Measurements from ENCODE around the gene CLDN6. TPM values are rescaled to one million over a fixed set of nuclear protein-coding genes. Genes with fewer than 3 reads are reported as not detected.

CLDN6 gene
- total and polyA plus RNA-seq, 4 experiments from 2014 or later: not detected

- H3K27ac ChIP-seq (ENCODE audit: low read depth, low read length): no peak overlapping the region
- no peak overlapping the region for H3K4me3 Mint-ChIP-seq
- peaks cover 19% of the 10 kb centered on the region for H3K4me1 ChIP-seq (ENCODE audit: insufficient read depth, low read length)
- ChIA-PET POLR2A (ENCODE audit: partially characterized antibody) (no interaction called here), CTCF (ENCODE audit: partially characterized antibody) (interaction anchor here (1.3 to 1.4 kb wide), 2 partner anchors 10 to 13 kb away, joined by 3 to 5 read pairs; no protein-coding TSS in a partner anchor)
- peaks cover 3 to 30% (median 9%) of the 10 kb centered on the region in 4 donors for H3K4me1 Mint-ChIP-seq
- DNase-seq: no peak
- no peaks in the 10 kb centered on the region for H3K36me3 ChIP-seq (ENCODE audit: insufficient read depth, low read length)
- peaks cover 0 to 2% of the 10 kb centered on the region in 2 donors for H3K27me3 Mint-ChIP-seq
- H3K36me3 Mint-ChIP-seq: no peaks in the 10 kb centered on the region
- no peak overlapping the region for H3K27ac Mint-ChIP-seq
- H3K27me3 ChIP-seq (ENCODE audit: insufficient read depth, low read length): no peaks in the 10 kb centered on the region
- H3K9me3 ChIP-seq (ENCODE audit: control insufficient read depth in 1 of 2, low read length in 2 of 2): no peaks in the 10 kb centered on the region
- no peak overlapping the region for H3K4me3 ChIP-seq (ENCODE audit: low read length in 2 of 2)
- H3K9me3 Mint-ChIP-seq: no peaks in the 10 kb centered on the region
- intact Hi-C loops (cut with micrococcal nuclease): no loop called here
Observed at GRCh38 chr16:3015865-3016521, 2.0 kb downstream of the CLDN6 start.

DNA sequence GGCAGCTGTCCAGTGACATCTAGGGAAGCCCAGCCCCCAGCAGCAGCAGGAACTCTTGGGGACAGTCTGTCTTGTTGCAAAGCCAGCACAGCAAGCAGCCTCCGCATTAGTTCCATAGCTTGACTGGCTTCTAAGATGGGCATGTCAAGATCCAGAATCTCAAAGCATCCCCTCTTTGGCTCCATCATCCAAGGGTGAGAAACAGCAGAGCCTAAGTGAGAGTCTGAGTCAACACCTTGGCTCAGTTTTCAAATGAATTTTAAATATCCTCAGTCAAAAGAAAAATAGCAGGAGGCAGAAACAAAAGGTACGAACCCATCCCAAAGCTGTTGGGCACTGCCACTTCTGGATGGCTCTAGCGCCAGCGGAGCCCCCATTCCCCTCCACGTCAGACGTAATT lies 3.0 kb downstream of the CLDN6 start:
- H3K27ac Mint-ChIP-seq: no peak overlapping the region
- Histone ChIP-seq H3K4me1 (ENCODE audit: insufficient read depth, low read length) (peaks cover 14% of the 10 kb centered on the region), H3K9me3 (ENCODE audit: control insufficient read depth in 1 of 2, low read length in 2 of 2) (no peaks in the 10 kb centered on the region), H3K4me3 (ENCODE audit: low read length in 2 of 2) (no peak overlapping the region), H3K27ac (ENCODE audit: low read depth, low read length) (no peak overlapping the region), H3K36me3 (ENCODE audit: insufficient read depth, low read length) (no peaks in the 10 kb centered on the region), H3K27me3 (ENCODE audit: insufficient read depth, low read length) (no peaks in the 10 kb centered on the region)
- no peak for DNase-seq
- H3K4me3 Mint-ChIP-seq: no peak overlapping the region
- H3K4me1 Mint-ChIP-seq: peaks cover 2 to 20% (median 5%) of the 10 kb centered on the region in 4 donors
- no peaks in the 10 kb centered on the region for H3K9me3 Mint-ChIP-seq
- intact Hi-C loops (cut with micrococcal nuclease): no loop called here
- CTCF ChIA-PET (ENCODE audit: partially characterized antibody): interaction anchor here (1.4 to 1.7 kb wide), 2 partner anchors 9 to 13 kb away, joined by 3 to 5 read pairs; no protein-coding TSS in a partner anchor
- peaks cover 0 to 2% of the 10 kb centered on the region in 2 donors for H3K27me3 Mint-ChIP-seq
- H3K36me3 Mint-ChIP-seq: no peaks in the 10 kb centered on the region
- POLR2A ChIA-PET (ENCODE audit: partially characterized antibody): no interaction called here

- Mint-ChIP-seq H3K36me3 (no peaks in the 10 kb centered on the region), H3K27me3 (peaks cover 0 to 2% of the 10 kb centered on the region in 2 donors), H3K27ac (no peak overlapping the region), H3K4me3 (peak overlapping the region in 1 of 8 donors; percentile 12), H3K4me1 (peaks cover 0 to 12% (median 0%) of the 10 kb centered on the region in 4 donors), H3K9me3 (no peaks in the 10 kb centered on the region)
- Histone ChIP-seq H3K9me3 (ENCODE audit: control insufficient read depth in 1 of 2, low read length in 2 of 2) (no peaks in the 10 kb centered on the region), H3K4me3 (ENCODE audit: low read length in 2 of 2) (no peak overlapping the region), H3K4me1 (ENCODE audit: insufficient read depth, low read length) (peaks cover 6% of the 10 kb centered on the region), H3K36me3 (ENCODE audit: insufficient read depth, low read length) (no peaks in the 10 kb centered on the region), H3K27me3 (ENCODE audit: insufficient read depth, low read length) (no peaks in the 10 kb centered on the region), H3K27ac (ENCODE audit: low read depth, low read length) (no peak overlapping the region)
- CTCF ChIA-PET (ENCODE audit: partially characterized antibody): interaction anchor here (0.8 to 1.7 kb wide), 4 partner anchors 8 to 16 kb away, joined by 3 to 5 read pairs (median 3); no protein-coding TSS in a partner anchor
- intact Hi-C loops (cut with micrococcal nuclease): no loop called here
- POLR2A ChIA-PET (ENCODE audit: partially characterized antibody): no interaction called here
- DNase-seq: no peak
Observed at GRCh38 chr16:3013998-3014690, 3.8 kb downstream of the CLDN6 start.

- no peak overlapping the region for H3K27ac Mint-ChIP-seq
- no peaks in the 10 kb centered on the region for H3K9me3 Mint-ChIP-seq
- Histone ChIP-seq H3K27ac (ENCODE audit: low read depth, low read length) (no peak overlapping the region), H3K27me3 (ENCODE audit: insufficient read depth, low read length) (no peaks in the 10 kb centered on the region), H3K9me3 (ENCODE audit: control insufficient read depth in 1 of 2, low read length in 2 of 2) (no peaks in the 10 kb centered on the region), H3K4me1 (ENCODE audit: insufficient read depth, low read length) (peaks cover 12% of the 10 kb centered on the region), H3K4me3 (ENCODE audit: low read length in 2 of 2) (no peak overlapping the region), H3K36me3 (ENCODE audit: insufficient read depth, low read length) (no peaks in the 10 kb centered on the region)
- ChIA-PET CTCF (ENCODE audit: partially characterized antibody) (interaction anchor here (1.0 to 1.7 kb wide), 2 partner anchors 15 to 17 kb away, joined by 3 to 5 read pairs; no protein-coding TSS in a partner anchor), POLR2A (ENCODE audit: partially characterized antibody) (no interaction called here)
- H3K4me1 Mint-ChIP-seq: peaks cover 0 to 14% (median 3%) of the 10 kb centered on the region in 4 donors
- peaks cover 0 to 1% of the 10 kb centered on the region in 2 donors for H3K27me3 Mint-ChIP-seq
- intact Hi-C loops (cut with micrococcal nuclease): no loop called here
- no peak for DNase-seq
- no peak overlapping the region for H3K4me3 Mint-ChIP-seq
- no peaks in the 10 kb centered on the region for H3K36me3 Mint-ChIP-seq
Observed at GRCh38 chr16:3013491-3013951, 4.5 kb downstream of the CLDN6 start.

GRCh38 chr16:3012828-3013420 lies 5.1 kb downstream of the CLDN6 start, which contains the start of gene CLDN9:
Gene CLDN9 (plus strand): TSS chr16:3012923. CDS start chr16:3013363, 440 bp downstream.
- DNase-seq: no peak
- H3K27me3 ChIP-seq (ENCODE audit: insufficient read depth, low read length): no peaks in the 10 kb centered on the region
- H3K36me3 Mint-ChIP-seq: no peaks in the 10 kb centered on the region
- peaks cover 5 to 16% (median 9%) of the 10 kb centered on the region in 4 donors for H3K4me1 Mint-ChIP-seq
- ChIA-PET POLR2A (ENCODE audit: partially characterized antibody) (interaction anchor here (1.0 kb wide), 1 partner anchor 9 kb away, joined by 3 read pairs; no protein-coding TSS in a partner anchor), CTCF (ENCODE audit: partially characterized antibody) (interaction anchor here (0.7 to 14.2 kb wide), 4 partner anchors 9 to 15 kb away, joined by 3 to 444 read pairs (median 4); partner anchors contain the start of genes CLDN6, HCFC1R1, THOC6 and TNFRSF12A)
- no peaks in the 10 kb centered on the region for H3K9me3 Mint-ChIP-seq
- H3K9me3 ChIP-seq (ENCODE audit: control insufficient read depth in 1 of 2, low read length in 2 of 2): no peaks in the 10 kb centered on the region
- no peaks in the 10 kb centered on the region for H3K27me3 Mint-ChIP-seq
- intact Hi-C loops (cut with micrococcal nuclease): no loop called here
- H3K36me3 ChIP-seq (ENCODE audit: insufficient read depth, low read length): no peaks in the 10 kb centered on the region
- peak within 1 kb of the TSS in 1 of 8 donors; percentile 43 for H3K4me3 Mint-ChIP-seq
- H3K4me3 ChIP-seq (ENCODE audit: low read length in 2 of 2): no peak within 1 kb of the TSS
- H3K27ac Mint-ChIP-seq: no peak within 1 kb of the TSS
- no peak within 1 kb of the TSS for H3K27ac ChIP-seq (ENCODE audit: low read depth, low read length)
- H3K4me1 ChIP-seq (ENCODE audit: insufficient read depth, low read length): peaks cover 13% of the 10 kb centered on the region

DNA sequence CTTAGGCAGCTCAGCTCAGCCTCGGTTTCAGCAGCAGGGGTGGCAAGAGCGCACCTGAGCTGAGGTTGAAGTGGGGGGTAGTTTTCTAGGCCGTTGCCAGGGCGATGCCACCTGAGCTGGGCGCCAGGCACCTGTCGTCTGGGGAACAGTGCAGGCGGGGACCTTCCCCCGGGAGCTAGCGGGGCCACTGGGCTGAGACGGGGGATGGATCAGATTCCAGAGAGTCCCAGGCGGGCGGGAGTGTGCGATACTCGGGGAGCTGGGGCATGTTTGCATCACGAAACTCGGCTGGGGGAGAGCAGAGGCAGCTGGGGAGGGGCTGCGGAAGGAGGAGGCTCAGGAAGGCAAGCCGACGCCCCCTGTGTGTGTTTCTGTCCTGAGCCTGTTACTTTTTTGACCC lies 5.7 kb downstream of the CLDN6 start:
- Histone ChIP-seq H3K4me1 (ENCODE audit: insufficient read depth, low read length) (peaks cover 18% of the 10 kb centered on the region), H3K27ac (ENCODE audit: low read depth, low read length) (no peak overlapping the region), H3K4me3 (ENCODE audit: low read length in 2 of 2) (no peak overlapping the region), H3K36me3 (ENCODE audit: insufficient read depth, low read length) (no peaks in the 10 kb centered on the region), H3K27me3 (ENCODE audit: insufficient read depth, low read length) (no peaks in the 10 kb centered on the region), H3K9me3 (ENCODE audit: control insufficient read depth in 1 of 2, low read length in 2 of 2) (no peaks in the 10 kb centered on the region)
- POLR2A ChIA-PET (ENCODE audit: partially characterized antibody): interaction anchor here (1.0 kb wide), 1 partner anchor 8 kb away, joined by 3 read pairs; no protein-coding TSS in a partner anchor
- DNase-seq: no peak
- CTCF ChIA-PET (ENCODE audit: partially characterized antibody): interaction anchor here (0.7 to 14.2 kb wide), 3 partner anchors 8 to 15 kb away, joined by 3 to 444 read pairs (median 4); partner anchors contain the start of genes CLDN6, HCFC1R1, THOC6 and TNFRSF12A
- peak overlapping the region in 1 of 8 donors; percentile 43 for H3K4me3 Mint-ChIP-seq
- H3K4me1 Mint-ChIP-seq: peaks cover 9 to 23% (median 15%) of the 10 kb centered on the region in 4 donors
- intact Hi-C loops (cut with micrococcal nuclease): no loop called here
- H3K9me3 Mint-ChIP-seq: no peaks in the 10 kb centered on the region
- H3K27me3 Mint-ChIP-seq: no peaks in the 10 kb centered on the region
- no peak overlapping the region for H3K27ac Mint-ChIP-seq
- no peaks in the 10 kb centered on the region for H3K36me3 Mint-ChIP-seq
